Measurements from ENCODE around the gene SLC6A13. TPM values are rescaled to one million over a fixed set of nuclear protein-coding genes. Genes with fewer than 3 reads are reported as not detected.

SLC6A13 gene
- polyA plus RNA-seq, 2 of the 4 experiments (the other 2 are of a cell fraction) = 0.43 to 0.49 TPM

DNA sequence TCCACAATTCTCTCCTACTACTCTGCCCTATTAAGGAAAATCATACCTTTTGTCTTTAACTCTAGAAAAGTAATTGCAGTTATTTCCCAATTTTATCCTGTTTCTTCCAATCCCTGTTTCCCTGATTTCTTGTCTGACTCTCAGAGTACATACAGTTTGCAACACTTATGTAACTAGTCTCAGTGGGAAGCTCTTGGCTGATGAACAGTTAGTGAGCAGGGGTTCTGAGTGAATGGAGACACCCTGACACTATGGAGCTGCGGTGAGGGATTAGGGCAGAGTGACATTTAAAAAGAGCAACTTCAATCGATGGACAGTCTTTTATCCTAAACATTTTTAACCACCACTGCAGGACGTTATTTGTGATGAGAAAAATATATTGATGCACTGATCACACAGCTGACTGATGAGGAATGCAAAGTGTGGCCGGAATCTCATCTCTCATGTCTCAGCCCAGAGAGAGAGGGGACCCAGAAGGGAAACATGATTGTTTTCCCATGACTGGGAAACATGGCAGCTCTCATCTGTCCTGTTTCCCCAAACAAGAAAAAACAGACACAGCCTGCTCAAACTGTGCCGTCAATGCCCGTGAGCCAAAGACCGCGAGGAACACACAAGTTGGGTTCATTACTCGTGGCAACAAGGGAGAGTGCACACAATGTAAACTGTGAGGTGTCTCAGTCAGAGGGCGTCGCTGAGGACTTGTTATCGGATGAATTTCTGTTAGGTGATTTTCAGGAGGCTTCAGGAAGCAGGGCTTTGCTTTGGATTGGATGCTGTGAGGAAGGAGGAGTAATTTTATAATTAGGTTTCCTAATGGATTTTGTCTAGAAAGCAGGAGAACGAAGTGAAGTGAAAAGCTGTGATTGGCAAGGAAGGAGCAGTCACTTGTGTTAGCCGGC is 5.2 kb upstream of the SLC6A13 start:
- no peaks in the 10 kb centered on the region for H3K9me3 ChIP-seq
- H3K4me3 ChIP-seq = no peak overlapping the region
- WGBS (ENCODE audit: missing lambda C conversion rate) = 61% methylated on average over 14 of the region's 14 CpGs
- H3K4me1 ChIP-seq = no peaks in the 10 kb centered on the region; the same call in 2 of the 3 replicates
- no peak overlapping the region for H3K4me2 ChIP-seq
- ChIA-PET CTCF (interaction anchor here (1.4 kb wide), 1 partner anchor 8 kb away, joined by 3 read pairs; no protein-coding TSS in a partner anchor), POLR2A (no interaction called here)
- DNase-seq (ENCODE audit: low read depth in 1 of 2, low spot score in 1 of 2) (no peak), FAIRE-seq (no peak), ATAC-seq (no peak)
- H3K27ac ChIP-seq = no peak overlapping the region
- TF ChIP-seq CHD4 (IDR thresholded peaks at IDR 0.05; ENCODE audit: borderline replicate concordance) (no peak), EHMT2 (IDR thresholded peaks at IDR 0.05; ENCODE audit: low read depth) (no peak), ZNF302 (CRISPR knock-in tag; IDR thresholded peaks at IDR 0.05) (no peak), CBX2 (IDR thresholded peaks at IDR 0.05; ENCODE audit: borderline replicate concordance, low read depth) (no peak), PHF8 (IDR thresholded peaks at IDR 0.05; ENCODE audit: borderline replicate concordance, low read depth) (no peak), NPAS2 (CRISPR knock-in tag; IDR thresholded peaks at IDR 0.05; ENCODE audit: borderline replicate concordance) (no peak), RCOR1 (IDR thresholded peaks at IDR 0.05; ENCODE audit: low read depth, low read length) (no peak), SREBF2 (IDR thresholded peaks at IDR 0.05) (no peak), BHLHE40 (IDR thresholded peaks at IDR 0.05; ENCODE audit: low read depth, low read length) (no peak), CEBPB (IDR thresholded peaks at IDR 0.05) (no peak), ZFP36 (IDR thresholded peaks at IDR 0.05; ENCODE audit: borderline replicate concordance, partially characterized antibody) (no peak), RARB (CRISPR knock-in tag; IDR thresholded peaks at IDR 0.05) (no peak), GATA3 (IDR thresholded peaks at IDR 0.05; ENCODE audit: borderline replicate concordance) (no peak), ESRRA (IDR thresholded peaks at IDR 0.05; ENCODE audit: borderline replicate concordance, low read length) (no peak), JUN (IDR thresholded peaks at IDR 0.05) (no peak)
- TF ChIP-seq, protein P1, sequence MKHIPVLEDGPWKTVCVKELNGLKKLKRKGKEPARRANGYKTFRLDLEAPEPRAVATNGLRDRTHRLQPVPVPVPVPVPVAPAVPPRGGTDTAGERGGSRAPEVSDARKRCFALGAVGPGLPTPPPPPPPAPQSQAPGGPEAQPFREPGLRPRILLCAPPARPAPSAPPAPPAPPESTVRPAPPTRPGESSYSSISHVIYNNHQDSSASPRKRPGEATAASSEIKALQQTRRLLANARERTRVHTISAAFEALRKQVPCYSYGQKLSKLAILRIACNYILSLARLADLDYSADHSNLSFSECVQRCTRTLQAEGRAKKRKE (CRISPR knock-in tag; IDR thresholded peaks at IDR 0.05; ENCODE audit: low read depth) = no peak
- TF ChIP-seq, protein P2, sequence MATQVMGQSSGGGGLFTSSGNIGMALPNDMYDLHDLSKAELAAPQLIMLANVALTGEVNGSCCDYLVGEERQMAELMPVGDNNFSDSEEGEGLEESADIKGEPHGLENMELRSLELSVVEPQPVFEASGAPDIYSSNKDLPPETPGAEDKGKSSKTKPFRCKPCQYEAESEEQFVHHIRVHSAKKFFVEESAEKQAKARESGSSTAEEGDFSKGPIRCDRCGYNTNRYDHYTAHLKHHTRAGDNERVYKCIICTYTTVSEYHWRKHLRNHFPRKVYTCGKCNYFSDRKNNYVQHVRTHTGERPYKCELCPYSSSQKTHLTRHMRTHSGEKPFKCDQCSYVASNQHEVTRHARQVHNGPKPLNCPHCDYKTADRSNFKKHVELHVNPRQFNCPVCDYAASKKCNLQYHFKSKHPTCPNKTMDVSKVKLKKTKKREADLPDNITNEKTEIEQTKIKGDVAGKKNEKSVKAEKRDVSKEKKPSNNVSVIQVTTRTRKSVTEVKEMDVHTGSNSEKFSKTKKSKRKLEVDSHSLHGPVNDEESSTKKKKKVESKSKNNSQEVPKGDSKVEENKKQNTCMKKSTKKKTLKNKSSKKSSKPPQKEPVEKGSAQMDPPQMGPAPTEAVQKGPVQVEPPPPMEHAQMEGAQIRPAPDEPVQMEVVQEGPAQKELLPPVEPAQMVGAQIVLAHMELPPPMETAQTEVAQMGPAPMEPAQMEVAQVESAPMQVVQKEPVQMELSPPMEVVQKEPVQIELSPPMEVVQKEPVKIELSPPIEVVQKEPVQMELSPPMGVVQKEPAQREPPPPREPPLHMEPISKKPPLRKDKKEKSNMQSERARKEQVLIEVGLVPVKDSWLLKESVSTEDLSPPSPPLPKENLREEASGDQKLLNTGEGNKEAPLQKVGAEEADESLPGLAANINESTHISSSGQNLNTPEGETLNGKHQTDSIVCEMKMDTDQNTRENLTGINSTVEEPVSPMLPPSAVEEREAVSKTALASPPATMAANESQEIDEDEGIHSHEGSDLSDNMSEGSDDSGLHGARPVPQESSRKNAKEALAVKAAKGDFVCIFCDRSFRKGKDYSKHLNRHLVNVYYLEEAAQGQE (IDR thresholded peaks at IDR 0.05) = no peak
- TF ChIP-seq, protein P3, sequence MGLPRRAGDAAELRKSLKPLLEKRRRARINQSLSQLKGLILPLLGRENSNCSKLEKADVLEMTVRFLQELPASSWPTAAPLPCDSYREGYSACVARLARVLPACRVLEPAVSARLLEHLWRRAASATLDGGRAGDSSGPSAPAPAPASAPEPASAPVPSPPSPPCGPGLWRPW (IDR thresholded peaks at IDR 0.05) = no peak

DNA sequence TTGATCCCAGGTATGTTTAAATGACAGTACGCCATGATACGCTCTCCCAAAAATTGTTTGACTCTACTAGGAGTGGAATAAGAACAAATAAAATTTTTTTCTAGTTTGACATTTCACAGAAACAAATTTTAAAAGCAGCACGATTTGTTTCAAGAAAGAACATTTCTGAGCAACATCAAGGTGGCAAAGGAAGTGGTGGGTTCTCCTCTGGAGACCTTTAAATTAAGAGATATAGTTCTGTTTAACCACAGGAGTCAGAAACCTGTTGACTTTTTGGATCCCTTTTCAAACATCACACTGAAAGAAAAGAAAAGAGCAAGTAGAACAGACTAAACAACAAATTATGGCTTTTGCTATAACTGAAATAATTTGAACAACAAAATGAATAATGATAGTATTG is 2.5 kb upstream of the SLC6A13 start:
- Histone ChIP-seq H3K27ac (no peak overlapping the region), H3K4me3 (no peak overlapping the region), H3K4me2 (no peak overlapping the region), H3K4me1 (no peaks in the 10 kb centered on the region; the same call in 2 of the 3 replicates), H3K9me3 (no peaks in the 10 kb centered on the region)
- CTCF ChIA-PET = no interaction called here
- WGBS (ENCODE audit: missing lambda C conversion rate) = 66% methylated on average over 3 of the region's 3 CpGs
- ATAC-seq (no peak), DNase-seq (ENCODE audit: low read depth in 1 of 2, low spot score in 1 of 2) (no peak), FAIRE-seq (no peak)
- POLR2A ChIA-PET = no interaction called here
- TF ChIP-seq NR3C1 (IDR thresholded peaks at IDR 0.05) = no peak
- TF ChIP-seq, protein P2 (IDR thresholded peaks at IDR 0.05) = no peak
- TF ChIP-seq SREBF2 (IDR thresholded peaks at IDR 0.05) = no peak
- no peak for TF ChIP-seq TFCP2L1 (CRISPR knock-in tag; IDR thresholded peaks at IDR 0.05)
- no peak for TF ChIP-seq FOSL2 (IDR thresholded peaks at IDR 0.05)
- no peak for TF ChIP-seq FOSL2 (CRISPR knock-in tag; IDR thresholded peaks at IDR 0.05)
- TF ChIP-seq, protein P4, sequence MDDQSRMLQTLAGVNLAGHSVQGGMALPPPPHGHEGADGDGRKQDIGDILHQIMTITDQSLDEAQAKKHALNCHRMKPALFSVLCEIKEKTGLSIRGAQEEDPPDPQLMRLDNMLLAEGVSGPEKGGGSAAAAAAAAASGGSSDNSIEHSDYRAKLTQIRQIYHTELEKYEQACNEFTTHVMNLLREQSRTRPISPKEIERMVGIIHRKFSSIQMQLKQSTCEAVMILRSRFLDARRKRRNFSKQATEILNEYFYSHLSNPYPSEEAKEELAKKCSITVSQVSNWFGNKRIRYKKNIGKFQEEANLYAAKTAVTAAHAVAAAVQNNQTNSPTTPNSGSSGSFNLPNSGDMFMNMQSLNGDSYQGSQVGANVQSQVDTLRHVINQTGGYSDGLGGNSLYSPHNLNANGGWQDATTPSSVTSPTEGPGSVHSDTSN (IDR thresholded peaks at IDR 0.05) = no peak
- no peak for TF ChIP-seq CHD2 (IDR thresholded peaks at IDR 0.05; ENCODE audit: low read length, partially characterized antibody)
- no peak for TF ChIP-seq ESRRA (IDR thresholded peaks at IDR 0.05; ENCODE audit: borderline replicate concordance, low read length)
- no peak for TF ChIP-seq MYC (IDR thresholded peaks at IDR 0.05; ENCODE audit: borderline replicate concordance, low read length)
- TF ChIP-seq, protein P5, sequence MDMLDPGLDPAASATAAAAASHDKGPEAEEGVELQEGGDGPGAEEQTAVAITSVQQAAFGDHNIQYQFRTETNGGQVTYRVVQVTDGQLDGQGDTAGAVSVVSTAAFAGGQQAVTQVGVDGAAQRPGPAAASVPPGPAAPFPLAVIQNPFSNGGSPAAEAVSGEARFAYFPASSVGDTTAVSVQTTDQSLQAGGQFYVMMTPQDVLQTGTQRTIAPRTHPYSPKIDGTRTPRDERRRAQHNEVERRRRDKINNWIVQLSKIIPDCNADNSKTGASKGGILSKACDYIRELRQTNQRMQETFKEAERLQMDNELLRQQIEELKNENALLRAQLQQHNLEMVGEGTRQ (IDR thresholded peaks at IDR 0.05) = no peak
- TF ChIP-seq CHD4 (IDR thresholded peaks at IDR 0.05; ENCODE audit: borderline replicate concordance) = no peak
